Measurements from ENCODE around the gene SYNE1.
A peak's percentile ranks its signal among the peaks of the same experiment; 100 is the strongest.

The SYNE1 gene

DNA sequence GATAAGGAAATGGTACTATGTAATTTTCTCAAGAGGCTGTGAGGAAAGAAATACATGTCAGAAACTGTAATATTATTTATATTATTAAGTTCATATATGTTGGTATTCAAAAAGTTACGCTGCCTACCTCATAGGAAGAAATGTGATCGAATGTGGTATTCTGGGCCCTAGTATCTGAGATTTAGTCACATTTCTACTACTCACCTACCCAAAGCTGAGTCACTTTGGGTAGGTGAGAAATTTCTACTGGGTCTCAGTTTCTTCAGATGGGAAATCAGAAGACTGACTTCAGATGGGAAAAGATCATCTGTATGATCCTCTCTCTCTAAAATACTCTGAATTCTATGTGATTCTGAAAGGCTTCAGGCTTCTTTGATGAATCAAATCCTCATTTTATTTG, 411.0 kb downstream of the SYNE1 start:
- no peaks in the 10 kb centered on the region for H3K4me1 Mint-ChIP-seq

DNA sequence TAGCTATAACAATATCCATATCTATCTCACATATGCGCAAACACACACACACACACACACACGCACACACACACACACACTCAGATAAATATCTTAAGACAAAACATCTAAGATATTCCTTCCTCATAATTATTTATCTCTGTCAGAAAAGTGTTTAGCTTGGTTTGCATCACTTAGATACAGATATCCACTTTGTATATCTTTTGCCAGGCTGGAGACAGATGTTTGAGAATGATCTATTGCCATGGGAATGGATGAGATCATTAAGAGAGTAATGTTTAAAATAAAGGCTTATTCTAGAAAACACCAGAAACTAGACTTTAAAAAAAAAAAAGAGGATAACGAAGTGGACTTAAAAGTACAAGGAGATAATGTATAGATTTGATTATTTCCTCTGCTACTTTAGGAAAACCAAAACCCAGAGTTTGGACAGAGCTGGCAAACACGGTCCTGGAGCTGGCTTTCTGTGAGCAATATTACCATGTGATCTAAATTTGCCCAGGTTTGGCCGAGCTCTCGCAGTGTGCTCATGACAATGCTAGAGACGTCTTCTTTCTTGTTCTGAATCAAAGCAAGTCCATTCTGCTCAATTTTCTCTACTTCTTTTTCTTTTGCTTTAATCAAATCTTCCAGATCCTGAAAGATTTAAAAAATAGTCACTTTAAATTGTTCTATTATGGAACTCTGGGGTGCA, 411.8 kb downstream of the SYNE1 start:
- peaks cover 54% of the 10 kb centered on the region for H3K36me3 Mint-ChIP-seq (ENCODE audit: insufficient read depth)

More for the DNA sequence above, 411.0 kb downstream of the SYNE1 start:
- peak overlapping the region; percentile 25 for H3K27ac Mint-ChIP-seq (ENCODE audit: low read depth)
- no peaks in the 10 kb centered on the region for H3K27me3 Mint-ChIP-seq
- H3K9me3 Mint-ChIP-seq: peaks cover 7% of the 10 kb centered on the region
- peaks cover 60% of the 10 kb centered on the region for H3K36me3 Mint-ChIP-seq (ENCODE audit: insufficient read depth)
- H3K4me3 Mint-ChIP-seq: no peak overlapping the region
- DNase-seq (ENCODE audit: low spot score in 2 of 2) (no peak), ATAC-seq (replicated peaks; ENCODE audit: extremely low read depth, poor library complexity, severe bottlenecking) (no peak)

DNA sequence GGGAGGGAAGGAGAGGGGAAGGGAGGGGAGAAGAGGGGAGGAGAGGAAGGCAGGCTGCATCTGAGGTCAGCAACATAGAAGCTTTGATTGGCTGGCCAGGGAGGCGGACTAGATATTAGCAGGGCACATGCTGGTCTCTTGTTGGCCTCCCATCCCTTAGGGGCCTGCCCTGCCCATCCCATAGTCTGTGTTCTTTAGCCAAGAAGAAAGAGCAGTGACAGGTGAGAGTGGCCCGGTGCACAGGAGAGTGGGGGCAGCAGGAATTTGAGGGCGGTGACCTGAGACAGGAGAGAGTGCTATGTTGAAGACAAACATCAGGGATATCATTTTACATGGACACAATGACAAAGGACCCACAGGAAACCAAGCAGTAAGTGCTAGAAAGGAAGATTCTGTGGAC, 413.5 kb downstream of the SYNE1 start:
- no peak overlapping the region for H3K4me3 Mint-ChIP-seq
- H3K4me1 Mint-ChIP-seq: no peaks in the 10 kb centered on the region
- H3K27me3 Mint-ChIP-seq: no peaks in the 10 kb centered on the region
- ATAC-seq (replicated peaks; ENCODE audit: extremely low read depth, poor library complexity, severe bottlenecking) (no peak), DNase-seq (ENCODE audit: low spot score in 2 of 2) (no peak)
- peaks cover 7% of the 10 kb centered on the region for H3K9me3 Mint-ChIP-seq
- peaks cover 58% of the 10 kb centered on the region for H3K36me3 Mint-ChIP-seq (ENCODE audit: insufficient read depth)
- no peak overlapping the region for H3K27ac Mint-ChIP-seq (ENCODE audit: low read depth)

More for the DNA sequence above, 411.8 kb downstream of the SYNE1 start:
- no peak overlapping the region for H3K4me3 Mint-ChIP-seq
- no peaks in the 10 kb centered on the region for H3K4me1 Mint-ChIP-seq
- no peak for ATAC-seq (replicated peaks; ENCODE audit: extremely low read depth, poor library complexity, severe bottlenecking)
- no peak for DNase-seq (ENCODE audit: low spot score in 2 of 2)
- peak overlapping the region; percentile 27 for H3K27ac Mint-ChIP-seq (ENCODE audit: low read depth)
- H3K9me3 Mint-ChIP-seq: peaks cover 7% of the 10 kb centered on the region
- H3K27me3 Mint-ChIP-seq: no peaks in the 10 kb centered on the region

DNA sequence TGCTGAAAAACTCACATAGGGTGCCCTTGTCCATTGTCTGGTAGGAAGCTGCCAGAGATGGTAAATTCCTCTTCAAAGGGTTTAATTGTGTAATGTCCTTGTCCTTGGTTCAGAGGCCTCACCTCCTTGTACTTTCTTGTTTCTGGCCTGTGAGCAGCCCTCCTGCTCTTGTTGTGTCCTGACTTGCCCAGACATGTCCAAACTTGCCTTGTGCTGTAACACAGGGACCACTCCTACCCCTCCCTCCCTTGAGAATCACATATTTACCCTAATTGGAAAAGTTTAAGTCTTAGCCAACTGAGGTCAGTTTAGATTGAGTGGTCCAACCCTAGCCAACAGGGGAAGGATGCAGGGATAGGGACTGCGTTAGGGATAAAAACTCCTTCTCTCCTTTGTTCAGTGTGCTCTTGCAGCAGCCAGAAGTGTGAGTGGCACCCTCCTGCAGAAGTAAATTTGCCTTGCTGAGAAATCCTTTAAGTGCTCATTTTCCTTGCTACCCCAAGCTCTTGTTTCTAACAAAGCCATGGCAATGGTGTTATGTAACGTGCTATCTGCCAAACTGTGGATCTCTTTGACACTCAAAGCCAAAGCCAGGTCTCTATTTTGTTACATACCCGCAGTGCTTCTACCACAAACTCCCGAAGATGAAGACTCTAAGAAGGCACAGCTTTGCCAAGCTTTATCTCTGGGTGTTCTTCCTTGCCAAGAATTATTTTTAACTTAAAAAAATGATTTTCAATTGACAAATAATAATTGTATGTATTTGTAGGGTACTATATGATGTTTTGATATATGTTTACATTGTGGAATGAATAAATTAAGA, 415.1 kb downstream of the SYNE1 start:
- H3K36me3 Mint-ChIP-seq (ENCODE audit: insufficient read depth): peaks cover 64% of the 10 kb centered on the region
- H3K4me1 Mint-ChIP-seq: no peaks in the 10 kb centered on the region
- no peak overlapping the region for H3K27ac Mint-ChIP-seq (ENCODE audit: low read depth)
- H3K9me3 Mint-ChIP-seq: peaks cover 7% of the 10 kb centered on the region
- DNase-seq (ENCODE audit: low spot score in 2 of 2) (no peak), ATAC-seq (replicated peaks; ENCODE audit: extremely low read depth, poor library complexity, severe bottlenecking) (no peak)
- H3K4me3 Mint-ChIP-seq: no peak overlapping the region
- no peaks in the 10 kb centered on the region for H3K27me3 Mint-ChIP-seq

DNA sequence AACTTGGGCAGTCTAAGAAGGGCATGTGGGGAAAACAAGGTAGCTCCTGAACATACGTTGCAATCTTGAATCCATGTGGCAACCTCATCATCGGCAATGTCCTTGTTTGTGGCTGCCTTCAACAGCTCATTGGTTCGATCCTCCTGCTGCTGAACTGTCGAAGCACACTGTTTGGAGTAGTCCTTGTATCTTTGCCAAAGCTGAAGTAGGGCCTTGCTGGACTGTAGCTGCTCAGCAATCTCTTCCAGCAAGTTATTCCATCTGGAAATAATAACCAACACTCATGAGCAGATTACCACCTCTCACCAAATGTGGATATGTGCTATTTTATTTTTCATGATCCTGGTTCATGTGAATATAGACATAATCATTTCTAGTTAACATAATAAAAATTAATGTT, 416.4 kb downstream of the SYNE1 start:
- ATAC-seq (replicated peaks; ENCODE audit: extremely low read depth, poor library complexity, severe bottlenecking): no peak
- Mint-ChIP-seq H3K27me3 (no peaks in the 10 kb centered on the region), H3K4me3 (no peak overlapping the region), H3K27ac (ENCODE audit: low read depth) (no peak overlapping the region), H3K9me3 (peaks cover 7% of the 10 kb centered on the region), H3K36me3 (ENCODE audit: insufficient read depth) (peaks cover 70% of the 10 kb centered on the region), H3K4me1 (no peaks in the 10 kb centered on the region)
- DNase-seq (ENCODE audit: low spot score in 2 of 2): no peak

DNA sequence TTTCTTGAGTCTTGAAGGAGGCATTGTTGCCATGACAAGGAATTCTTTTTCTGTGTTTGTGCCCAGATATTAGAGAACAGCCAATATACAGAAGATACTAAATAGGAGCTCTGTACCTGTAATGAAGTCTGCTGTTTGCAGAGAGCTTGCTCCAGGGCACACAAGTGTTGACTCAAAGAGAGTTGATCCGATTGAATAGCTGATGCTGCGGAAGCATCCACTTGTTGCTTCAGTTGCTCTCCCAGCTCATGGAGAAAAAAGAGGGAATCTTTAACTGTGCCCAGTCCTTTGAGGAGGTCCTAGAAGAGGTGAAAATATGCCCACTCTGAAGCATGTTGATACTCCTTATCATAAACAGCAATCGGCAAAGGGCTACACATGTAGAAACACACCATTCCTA, 418.3 kb downstream of the SYNE1 start:
- Mint-ChIP-seq H3K4me1 (no peaks in the 10 kb centered on the region), H3K9me3 (peaks cover 7% of the 10 kb centered on the region), H3K27ac (ENCODE audit: low read depth) (no peak overlapping the region), H3K27me3 (no peaks in the 10 kb centered on the region), H3K36me3 (ENCODE audit: insufficient read depth) (peaks cover 67% of the 10 kb centered on the region), H3K4me3 (no peak overlapping the region)
- DNase-seq (ENCODE audit: low spot score in 2 of 2): no peak
- ATAC-seq (replicated peaks; ENCODE audit: extremely low read depth, poor library complexity, severe bottlenecking): no peak

DNA sequence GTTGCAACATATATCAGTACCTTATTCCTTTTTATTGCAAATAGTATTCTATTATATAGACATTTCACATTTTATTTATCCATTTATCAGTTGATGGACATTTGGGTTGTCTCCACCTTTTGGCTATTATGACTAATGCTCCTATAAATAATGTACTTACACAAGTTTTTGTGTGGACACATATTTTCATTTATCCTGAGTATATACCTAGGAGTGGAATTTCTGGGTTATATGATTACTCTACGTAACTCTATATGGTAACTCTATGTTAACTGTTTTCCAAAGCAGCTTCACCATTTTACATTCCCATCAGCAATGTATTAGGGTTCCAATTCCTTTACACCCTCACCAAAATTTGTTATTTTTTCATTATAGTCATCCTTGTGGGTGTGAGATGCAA, 424.7 kb downstream of the SYNE1 start:
- DNase-seq (ENCODE audit: low spot score in 2 of 2): no peak
- Mint-ChIP-seq H3K27ac (ENCODE audit: low read depth) (no peak overlapping the region), H3K36me3 (ENCODE audit: insufficient read depth) (peaks cover 56% of the 10 kb centered on the region), H3K4me1 (peaks cover 5% of the 10 kb centered on the region), H3K9me3 (no peaks in the 10 kb centered on the region), H3K4me3 (no peak overlapping the region), H3K27me3 (no peaks in the 10 kb centered on the region)
- no peak for ATAC-seq (replicated peaks; ENCODE audit: extremely low read depth, poor library complexity, severe bottlenecking)

DNA sequence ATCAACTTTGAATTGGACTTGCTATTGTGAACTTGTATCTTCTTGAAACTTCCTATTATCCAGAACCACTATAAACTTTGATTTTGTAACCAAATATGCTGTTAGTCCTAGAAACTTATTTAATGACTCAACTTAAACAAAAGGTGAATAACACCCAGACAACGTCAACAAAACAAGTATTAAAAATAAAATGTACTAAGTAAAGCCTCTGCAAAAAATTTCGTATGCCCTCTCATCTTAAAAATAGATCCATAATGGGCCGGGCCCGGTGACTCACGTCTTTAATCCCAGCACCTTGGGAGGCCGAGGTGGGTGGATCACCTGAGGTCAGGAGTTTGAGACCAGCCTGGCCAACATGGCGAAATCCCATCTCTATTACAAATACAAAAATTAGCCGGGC, 428.0 kb downstream of the SYNE1 start:
- Mint-ChIP-seq H3K36me3 (ENCODE audit: insufficient read depth) (peaks cover 50% of the 10 kb centered on the region), H3K9me3 (no peaks in the 10 kb centered on the region), H3K4me1 (peaks cover 15% of the 10 kb centered on the region), H3K27me3 (no peaks in the 10 kb centered on the region), H3K4me3 (no peak overlapping the region), H3K27ac (ENCODE audit: low read depth) (no peak overlapping the region)
- ATAC-seq (replicated peaks; ENCODE audit: extremely low read depth, poor library complexity, severe bottlenecking) (no peak), DNase-seq (ENCODE audit: low spot score in 2 of 2) (no peak)

DNA sequence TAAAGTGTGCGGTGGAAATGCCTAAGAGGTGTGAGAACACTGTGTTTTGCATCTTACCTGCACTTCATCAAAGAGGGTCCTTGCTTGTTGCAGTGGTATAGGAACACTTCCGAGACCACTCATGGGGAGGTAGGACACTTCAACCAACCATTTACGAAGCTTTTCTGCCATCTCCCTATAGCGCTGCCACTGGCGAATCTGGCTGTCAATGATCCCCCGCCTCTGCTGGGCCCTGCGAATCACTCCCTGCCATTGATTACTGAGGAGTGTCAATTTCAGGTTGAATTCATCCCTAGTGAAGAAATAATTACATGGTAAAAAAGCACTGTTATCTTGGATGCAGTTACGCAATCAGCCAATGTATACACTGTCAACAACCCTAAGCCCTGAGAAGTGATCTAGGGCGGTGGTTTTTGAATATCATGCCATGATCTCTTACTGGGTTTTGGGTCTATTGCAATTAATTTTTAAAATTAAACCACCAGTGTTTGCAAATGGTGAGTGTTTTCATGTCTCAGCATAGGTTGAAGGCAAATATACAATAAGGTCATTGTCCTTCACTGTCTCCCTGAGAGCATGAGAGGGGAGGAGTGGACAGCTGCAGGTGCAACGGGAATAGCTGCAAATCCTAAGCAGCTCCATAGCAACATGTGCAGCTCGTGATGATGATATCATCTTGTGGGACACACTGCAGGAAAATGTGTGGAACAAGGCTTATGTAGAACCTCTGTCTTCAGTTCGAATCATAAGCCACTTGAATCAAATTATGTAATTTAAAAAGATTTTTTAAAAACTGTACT, 429.0 kb downstream of the SYNE1 start:
- Mint-ChIP-seq H3K4me1 (peaks cover 20% of the 10 kb centered on the region), H3K4me3 (no peak overlapping the region), H3K9me3 (no peaks in the 10 kb centered on the region), H3K36me3 (ENCODE audit: insufficient read depth) (peaks cover 48% of the 10 kb centered on the region), H3K27ac (ENCODE audit: low read depth) (no peak overlapping the region), H3K27me3 (no peaks in the 10 kb centered on the region)
- DNase-seq (ENCODE audit: low spot score in 2 of 2) (no peak), ATAC-seq (replicated peaks; ENCODE audit: extremely low read depth, poor library complexity, severe bottlenecking) (no peak)

DNA sequence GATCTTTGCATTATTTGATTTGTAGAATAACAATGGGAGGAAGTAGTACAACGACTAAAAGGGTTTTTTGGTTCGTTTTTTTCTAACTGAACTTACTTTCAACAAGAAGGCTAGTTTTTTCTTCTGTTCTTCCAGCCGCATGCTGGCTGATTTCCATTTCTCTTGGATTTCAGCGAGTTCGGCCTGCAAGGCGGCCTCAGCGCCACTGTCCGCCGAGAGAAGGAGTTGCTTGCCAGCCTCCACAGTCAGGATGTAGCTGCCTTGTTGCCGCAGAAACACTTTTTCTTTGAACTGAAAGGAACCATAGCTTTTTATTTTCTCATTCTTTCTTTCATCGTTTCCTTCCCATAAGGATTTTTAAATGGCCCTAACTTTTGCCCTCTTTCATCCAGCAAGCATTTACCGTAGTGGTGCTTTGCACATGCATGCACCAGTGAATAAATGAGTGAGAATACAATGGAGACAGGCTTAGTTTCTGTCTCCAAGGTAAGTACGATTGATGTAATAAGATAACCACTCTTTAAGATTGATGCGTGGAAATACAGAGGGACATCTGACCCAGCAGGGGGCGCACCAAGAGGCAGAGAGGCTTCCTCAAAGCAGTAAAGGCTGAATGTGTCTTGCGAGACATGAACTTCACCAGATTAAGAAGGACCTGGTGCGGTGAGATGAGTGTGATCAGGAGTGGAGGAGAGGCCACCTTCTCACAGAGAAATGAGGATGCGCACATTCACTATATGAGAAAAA, 430.9 kb downstream of the SYNE1 start:
- H3K9me3 Mint-ChIP-seq: no peaks in the 10 kb centered on the region
- H3K36me3 Mint-ChIP-seq (ENCODE audit: insufficient read depth): peaks cover 51% of the 10 kb centered on the region
- no peaks in the 10 kb centered on the region for H3K27me3 Mint-ChIP-seq
- no peak for DNase-seq (ENCODE audit: low spot score in 2 of 2)
- H3K4me1 Mint-ChIP-seq: peaks cover 15% of the 10 kb centered on the region
- H3K4me3 Mint-ChIP-seq: no peak overlapping the region
- no peak for ATAC-seq (replicated peaks; ENCODE audit: extremely low read depth, poor library complexity, severe bottlenecking)
- H3K27ac Mint-ChIP-seq (ENCODE audit: low read depth): peak overlapping the region; percentile 6

DNA sequence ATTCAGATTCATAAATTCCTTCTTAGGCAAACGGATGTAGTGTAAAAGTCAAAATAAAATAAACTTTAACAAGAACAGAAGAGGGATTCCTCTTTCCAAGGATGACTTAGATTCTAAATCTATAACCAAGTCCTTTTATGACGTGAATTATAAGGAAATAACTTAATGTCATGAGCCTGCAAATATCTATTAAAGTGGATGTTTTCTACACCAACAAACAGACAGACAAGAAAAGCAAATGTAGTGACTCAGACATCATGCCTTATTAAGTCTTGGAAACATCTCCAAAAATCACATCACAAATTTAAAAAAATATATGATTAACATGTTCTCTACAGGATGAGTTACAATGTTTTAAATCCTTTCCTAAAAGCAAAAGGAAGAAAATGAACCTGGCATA, 432.6 kb downstream of the SYNE1 start:
- no peak for ATAC-seq (replicated peaks; ENCODE audit: extremely low read depth, poor library complexity, severe bottlenecking)
- Mint-ChIP-seq H3K4me1 (peaks cover 15% of the 10 kb centered on the region), H3K27me3 (no peaks in the 10 kb centered on the region), H3K9me3 (no peaks in the 10 kb centered on the region), H3K27ac (ENCODE audit: low read depth) (no peak overlapping the region), H3K36me3 (ENCODE audit: insufficient read depth) (peaks cover 53% of the 10 kb centered on the region), H3K4me3 (no peak overlapping the region)
- DNase-seq (ENCODE audit: low spot score in 2 of 2): no peak

DNA sequence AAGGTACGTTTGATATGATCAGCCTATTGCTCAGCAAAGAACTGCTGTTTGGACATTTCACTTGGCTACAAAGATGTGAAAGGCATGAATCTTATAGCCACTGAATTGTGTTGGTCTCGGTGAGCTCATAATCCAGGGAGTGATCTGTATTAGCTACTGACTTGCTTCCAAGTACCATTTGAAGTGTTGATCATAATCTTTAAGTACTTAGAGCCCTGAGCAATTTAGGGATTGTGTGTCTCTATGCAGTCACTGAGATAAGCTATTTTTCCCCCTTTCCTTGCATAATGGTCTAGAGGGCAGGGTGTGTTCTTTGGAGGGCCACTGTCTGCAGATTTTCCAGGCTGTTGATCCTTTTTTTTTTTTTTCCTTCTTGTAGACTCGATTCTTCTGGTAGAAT, 436.0 kb downstream of the SYNE1 start:
- no peak overlapping the region for H3K27ac Mint-ChIP-seq (ENCODE audit: low read depth)
- peaks cover 16% of the 10 kb centered on the region for H3K4me1 Mint-ChIP-seq
- DNase-seq (ENCODE audit: low spot score in 2 of 2): no peak
- no peak for ATAC-seq (replicated peaks; ENCODE audit: extremely low read depth, poor library complexity, severe bottlenecking)
- no peaks in the 10 kb centered on the region for H3K9me3 Mint-ChIP-seq
- no peak overlapping the region for H3K4me3 Mint-ChIP-seq
- peaks cover 43% of the 10 kb centered on the region for H3K36me3 Mint-ChIP-seq (ENCODE audit: insufficient read depth)
- no peaks in the 10 kb centered on the region for H3K27me3 Mint-ChIP-seq

Measured in central memory CD8-positive, alpha-beta T cell (primary cell).